Gastrocnemius medialis (tissue), 4 donors: ENCODE measurements around the gene DPH5.

Source experiments
- CTCF ChIP-seq, 5 experiments: fragments of 450-650 bp in 3 of 5; fragments of 200-600 bp in 2 of 5; sonication (generic) in 2 of 5; IDR thresholded peaks in 4 of 5; conservative IDR thresholded peaks in 1 of 5; 1 replicate in 4 of 5; 2 replicates in 1 of 5; pipeline ENCODE4 v1.5.1; 2016 to 2019; ENCODE audit warnings: antibody characterized with exemption in 5 of 5, mild to moderate bottlenecking in 3 of 5, moderate library complexity in 3 of 5
- POLR2A ChIP-seq, 2 donors: fragments of 450-650 bp; IDR thresholded peaks; one replicate each; pipeline ENCODE4 v1.6.1; 2017; ENCODE audit warnings: antibody characterized with exemption in 2 of 2, mild to moderate bottlenecking in 2 of 2, moderate library complexity in 2 of 2

DNA sequence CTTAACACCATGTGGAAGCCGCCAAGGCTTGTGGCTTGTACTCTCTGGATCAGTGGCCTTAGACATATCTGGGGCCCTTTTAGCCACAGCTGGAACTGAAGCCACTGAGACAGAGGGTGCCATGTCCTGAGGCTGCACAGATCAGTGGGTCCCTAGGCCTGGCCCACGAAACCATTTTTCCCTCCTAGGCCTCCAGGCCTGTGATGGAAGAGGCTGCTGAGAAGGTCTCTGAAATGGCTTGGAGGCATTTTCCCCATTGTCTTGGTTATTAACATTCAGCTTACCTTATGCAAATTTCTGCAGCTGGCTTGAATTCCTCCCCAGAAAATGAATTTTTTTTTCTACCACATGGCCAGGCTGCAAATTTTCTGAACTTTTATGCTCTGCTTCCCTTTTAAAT lies 15.1 kb upstream of the DPH5 start:
- TF ChIP-seq CTCF (IDR thresholded peaks at IDR 0.05 in 4 of 5, conservative IDR thresholded peaks at IDR 0.05 in 1 of 5) (no peak), POLR2A (IDR thresholded peaks at IDR 0.05) (no peak)
